ENCODE data around the gene ODAD3.

The ODAD3 gene

GRCh38 chr19:11461453-11461852 lies 26.5 kb upstream of the ODAD3 start:
- TF ChIP-seq CTCF (IDR thresholded peaks at IDR 0.05): no peak

- 0 out of 2 replicates have a peak, but pooled peaks have one; percentile 9 for TF ChIP-seq CTCF (IDR thresholded peaks at IDR 0.05)
These were observed 25.3 kb upstream of the ODAD3 start for GRCh38 chr19:11460207-11460606.

- no peak for TF ChIP-seq CTCF (IDR thresholded peaks at IDR 0.05)
These were observed 23.4 kb upstream of the ODAD3 start for GRCh38 chr19:11458236-11458900.

GRCh38 chr19:11457831-11458230 lies 22.9 kb upstream of the ODAD3 start:
- no peak for TF ChIP-seq CTCF (IDR thresholded peaks at IDR 0.05)

GRCh38 chr19:11457115-11457514 lies 22.2 kb upstream of the ODAD3 start:
- TF ChIP-seq CTCF (IDR thresholded peaks at IDR 0.05): no peak

- TF ChIP-seq CTCF (IDR thresholded peaks at IDR 0.05): no peak
These were observed 21.7 kb upstream of the ODAD3 start for GRCh38 chr19:11456659-11457058.

GRCh38 chr19:11453468-11454341 lies 18.8 kb upstream of the ODAD3 start:
- TF ChIP-seq CTCF (IDR thresholded peaks at IDR 0.05): peak; percentile 30
